Panc1 (cell line): Measurements from ENCODE around the gene KIF26A.

ENCODE experiments used
- CTCF ChIP-seq: fragments of 450-650 bp; IDR thresholded peaks from 2 replicates; pipeline ENCODE4 v1.5.1; 2017; ENCODE audit warnings: mild to moderate bottlenecking
- POLR2AphosphoS5 ChIP-seq: IDR thresholded peaks from 2 replicates; pipeline ENCODE4 v1.6.1; 2012; ENCODE audit warnings: mild to moderate bottlenecking, low read depth, low read length, moderate library complexity
- REST ChIP-seq, 2 experiments: IDR thresholded peaks; 2 replicates each; pipeline ENCODE4 v1.6.1; 2011 to 2012; ENCODE audit warnings: low read depth in 2 of 2, control low read depth in 1 of 2, low read length in 1 of 2, mild to moderate bottlenecking in 1 of 2, moderate library complexity in 1 of 2; ENCODE audit not compliant: insufficient read depth in 1 of 2
- TCF7L2 ChIP-seq: IDR thresholded peaks from 2 replicates; pipeline ENCODE4 v1.6.1; 2011; ENCODE audit warnings: mild to moderate bottlenecking, low read depth, low read length, inconsistent platforms

- TF ChIP-seq CTCF: no peak
- no peak for TF ChIP-seq REST (IDR thresholded peaks at IDR 0.05; ENCODE audit: insufficient read depth in 1 of 2, low read depth in 2 of 2, low read length in 1 of 2)
- TF ChIP-seq POLR2AphosphoS5: no peak
- no peak for TF ChIP-seq TCF7L2
Measured at GRCh38 chr14:104185916-104186495, 47.6 kb downstream of the KIF26A start.
